ENCODE measurements around the gene CRK.

CRK gene

GRCh38 chr17:1486802-1487695, 31.0 kb upstream of the CRK start:
- no peak for DNase-seq (ENCODE audit: low spot score)

GRCh38 chr17:1485423-1486376, 29.7 kb upstream of the CRK start:
- DNase-seq (ENCODE audit: low spot score): no peak

- no peak for DNase-seq (ENCODE audit: low spot score)
Observed at GRCh38 chr17:1484676-1485422, 28.8 kb upstream of the CRK start.

GRCh38 chr17:1484060-1484535, 28.1 kb upstream of the CRK start:
- no peak for DNase-seq (ENCODE audit: low spot score)

GRCh38 chr17:1482680-1483079, 26.6 kb upstream of the CRK start:
- DNase-seq (ENCODE audit: low spot score): no peak

GRCh38 chr17:1481736-1482135, 25.7 kb upstream of the CRK start:
- no peak for DNase-seq (ENCODE audit: low spot score)

GRCh38 chr17:1480747-1481465, 24.9 kb upstream of the CRK start:
- DNase-seq (ENCODE audit: low spot score): no peak

GRCh38 chr17:1478418-1478817, 22.4 kb upstream of the CRK start:
- DNase-seq (ENCODE audit: low spot score): no peak

GRCh38 chr17:1475321-1475854, 19.4 kb upstream of the CRK start:
- DNase-seq (ENCODE audit: low spot score): no peak

GRCh38 chr17:1474402-1475189, 18.6 kb upstream of the CRK start:
- DNase-seq (ENCODE audit: low spot score): no peak

- no peak for DNase-seq (ENCODE audit: low spot score)
Observed at GRCh38 chr17:1473841-1474240, 17.8 kb upstream of the CRK start.

- no peak for DNase-seq (ENCODE audit: low spot score)
Observed at GRCh38 chr17:1473170-1473569, 17.1 kb upstream of the CRK start.

- no peak for DNase-seq (ENCODE audit: low spot score)
Observed at GRCh38 chr17:1471911-1472821, 16.1 kb upstream of the CRK start.

GRCh38 chr17:1471490-1471889, 15.5 kb upstream of the CRK start:
- DNase-seq (ENCODE audit: low spot score): no peak

GRCh38 chr17:1470755-1471462, 14.9 kb upstream of the CRK start:
- no peak for DNase-seq (ENCODE audit: low spot score)

GRCh38 chr17:1470071-1470754, 14.2 kb upstream of the CRK start:
- DNase-seq (ENCODE audit: low spot score): no peak

- no peak for DNase-seq (ENCODE audit: low spot score)
Observed at GRCh38 chr17:1469231-1469852, 13.3 kb upstream of the CRK start.

Measured in COLO829 (cell line).